ENCODE data around the gene SERPINE1. TPM values are rescaled to one million over a fixed set of nuclear protein-coding genes. Genes with fewer than 3 reads are reported as not detected.
"Not testable (repeated sequence)": the region's sequence is repeated elsewhere in the genome, so short reads cannot be mapped to it uniquely, and the experiment has no call there.

Gene SERPINE1
- total RNA-seq, 2 donors from 2014 or later, result 3.7 to 24.4 TPM

GRCh38 chr7:101119876-101120275 lies 7.0 kb upstream of the SERPINE1 start:
- Histone ChIP-seq H3K4me3 (no peak overlapping the region), H3K27me3 (replicated peaks; ENCODE audit: insufficient read depth) (no peaks in the 10 kb centered on the region), H3K36me3 (no peaks in the 10 kb centered on the region), H3K27ac (no peak overlapping the region), H3K4me1 (replicated peaks) (no peaks in the 10 kb centered on the region), H3K9me3 (no peaks in the 10 kb centered on the region)
- TF ChIP-seq POLR2A (IDR thresholded peaks at IDR 0.05) (no peak), CTCF (IDR thresholded peaks at IDR 0.05) (no peak), POLR2AphosphoS5 (IDR thresholded peaks at IDR 0.05) (no peak)
- intact Hi-C loops (cut with DNase I), result no loop called here
- 45% methylated on average over 10 of the region's 10 CpGs for WGBS
- no peak for DNase-seq (ENCODE audit: low spot score)

- WGBS, result 73% methylated on average over 4 of the region's 4 CpGs
- Histone ChIP-seq H3K9me3 (no peaks in the 10 kb centered on the region), H3K4me3 (no peak overlapping the region), H3K27ac (no peak overlapping the region), H3K36me3 (no peaks in the 10 kb centered on the region), H3K4me1 (replicated peaks) (no peaks in the 10 kb centered on the region), H3K27me3 (replicated peaks; ENCODE audit: insufficient read depth) (no peaks in the 10 kb centered on the region)
- no peak for DNase-seq (ENCODE audit: low spot score)
- no peak for TF ChIP-seq POLR2AphosphoS5 (IDR thresholded peaks at IDR 0.05)
- no peak for TF ChIP-seq CTCF (IDR thresholded peaks at IDR 0.05)
- no peak for TF ChIP-seq POLR2A (IDR thresholded peaks at IDR 0.05)
- intact Hi-C loops (cut with DNase I), result no loop called here
Measured at GRCh38 chr7:101120315-101120714, 6.6 kb upstream of the SERPINE1 start.

- H3K4me1 ChIP-seq (replicated peaks); DNase-seq (ENCODE audit: low spot score); intact Hi-C loops (cut with DNase I); H3K36me3 ChIP-seq; H3K9me3 ChIP-seq; H3K4me3 ChIP-seq; H3K27me3 ChIP-seq (replicated peaks; ENCODE audit: insufficient read depth): not testable (repeated sequence)
- 66% methylated on average over 9 of the region's 9 CpGs for WGBS
- H3K27ac ChIP-seq, result peak overlapping the region; percentile 72 to 74
Measured at GRCh38 chr7:101121631-101121990, 5.3 kb upstream of the SERPINE1 start.

- Histone ChIP-seq H3K9me3 (no peaks in the 10 kb centered on the region), H3K4me3 (peak overlapping the region in 1 of 2 donors; percentile 13), H3K27ac (peak overlapping the region; percentile 72 to 74), H3K4me1 (replicated peaks) (no peaks in the 10 kb centered on the region), H3K36me3 (no peaks in the 10 kb centered on the region), H3K27me3 (replicated peaks; ENCODE audit: insufficient read depth) (no peaks in the 10 kb centered on the region)
- DNase-seq (ENCODE audit: low spot score), result no peak
- TF ChIP-seq POLR2A (IDR thresholded peaks at IDR 0.05), result no peak
- peak; percentile 56 for TF ChIP-seq POLR2AphosphoS5 (IDR thresholded peaks at IDR 0.05)
- intact Hi-C loops (cut with DNase I), result no loop called here
- WGBS, result 47% methylated on average over 17 of the region's 17 CpGs
Measured at GRCh38 chr7:101121991-101122932, 4.6 kb upstream of the SERPINE1 start.

GRCh38 chr7:101122933-101123702 lies 3.8 kb upstream of the SERPINE1 start:
- Histone ChIP-seq H3K36me3 (no peaks in the 10 kb centered on the region), H3K4me3 (no peak overlapping the region), H3K4me1 (replicated peaks) (no peaks in the 10 kb centered on the region), H3K27ac (peak overlapping the region; percentile 72 to 74), H3K27me3 (replicated peaks; ENCODE audit: insufficient read depth) (no peaks in the 10 kb centered on the region), H3K9me3 (no peaks in the 10 kb centered on the region)
- 91% methylated on average over 11 of the region's 11 CpGs for WGBS
- TF ChIP-seq POLR2A (IDR thresholded peaks at IDR 0.05) (no peak), POLR2AphosphoS5 (IDR thresholded peaks at IDR 0.05) (no peak), CTCF (IDR thresholded peaks at IDR 0.05) (no peak)
- intact Hi-C loops (cut with DNase I), result no loop called here
- DNase-seq (ENCODE audit: low spot score), result no peak

Measured in prostate gland (tissue), 2 donors.